Measurements from ENCODE around the gene MOGAT1. TPM values are rescaled to one million over a fixed set of nuclear protein-coding genes. Genes with fewer than 3 reads are reported as not detected.

Gene MOGAT1
- polyA plus RNA-seq, 1 of the 3 experiments (the other 2 are of a cell fraction): not detected

DNA sequence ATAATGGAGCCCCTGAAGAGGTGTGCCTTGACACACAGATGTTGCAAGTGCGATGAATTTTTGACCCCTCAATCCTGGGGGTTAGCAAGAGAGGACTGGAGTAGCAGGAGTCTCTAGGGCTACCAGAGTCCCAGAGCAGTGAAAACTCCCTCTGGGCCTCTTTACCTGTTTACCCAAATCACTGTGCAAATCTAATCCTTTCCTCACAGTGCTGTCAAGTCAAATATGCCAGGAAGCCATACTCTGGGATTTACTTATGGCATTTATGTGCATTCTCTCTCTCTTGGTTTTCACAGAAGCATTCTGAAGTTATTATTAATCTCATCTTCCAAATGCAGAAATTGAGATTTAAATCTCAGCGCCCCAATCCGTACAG is 62.0 kb downstream of the MOGAT1 start:
- 98% methylated on average over 3 of the region's 3 CpGs for WGBS (ENCODE audit: low lambda C conversion rate)
- no peak overlapping the region for H3K4me2 ChIP-seq

DNA sequence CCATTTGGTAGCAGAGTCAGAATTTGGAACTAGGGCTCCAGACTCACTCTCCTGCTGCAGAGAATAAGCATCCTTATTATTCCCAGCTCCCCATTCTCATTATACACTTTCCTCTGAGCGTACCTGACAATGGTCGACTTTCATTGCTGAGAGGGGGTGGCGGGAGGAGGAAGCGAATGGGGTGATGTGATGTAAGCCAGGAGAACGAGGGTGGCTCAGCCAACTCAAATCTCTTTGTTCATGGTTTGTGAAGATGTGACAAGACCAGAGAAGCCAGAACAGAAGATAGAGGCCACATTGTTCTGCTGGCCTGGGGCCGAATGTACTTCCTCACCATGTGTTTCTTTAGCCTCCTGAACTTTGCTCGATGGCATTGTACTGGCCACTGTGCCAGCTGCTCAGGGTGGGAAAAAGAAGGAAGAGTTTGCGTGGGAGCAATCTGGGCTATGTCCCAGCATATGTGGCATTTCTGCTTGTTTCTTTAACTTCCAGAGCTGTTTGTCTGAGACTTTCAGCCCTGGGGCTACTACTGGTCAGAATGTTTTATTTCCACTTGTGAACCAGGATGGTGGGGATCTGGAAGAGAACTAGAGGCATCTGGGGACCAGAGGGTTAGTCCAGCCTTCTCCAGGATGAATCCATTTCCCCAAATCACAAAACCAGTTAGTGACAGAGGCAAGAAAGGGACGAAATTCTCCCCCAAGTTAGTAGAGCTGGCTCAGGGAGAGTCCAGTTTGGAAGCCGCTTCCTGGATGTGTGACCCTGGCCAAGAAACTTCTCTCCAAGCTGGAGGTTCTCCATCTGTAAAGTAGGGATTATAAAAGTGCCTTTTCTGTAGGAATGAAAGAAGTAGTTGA is 62.6 kb downstream of the MOGAT1 start:
- Histone ChIP-seq H3F3A (replicated peaks; ENCODE audit: insufficient read depth) (no peaks in the 10 kb centered on the region), H2AFZ (ENCODE audit: low read depth) (no peak overlapping the region), H3K36me3 (replicated peaks in 1 of 2; ENCODE audit: control insufficient read depth in 1 of 2, insufficient read depth in 2 of 2, low read length in 1 of 2) (no peaks in the 10 kb centered on the region), H3K79me2 (ENCODE audit: insufficient read depth) (no peaks in the 10 kb centered on the region), H3K27me3 (ENCODE audit: insufficient read depth) (no peaks in the 10 kb centered on the region), H3K4me3 (ENCODE audit: low read depth in 2 of 2, low read length in 1 of 2) (no peak overlapping the region), H3K4me1 (ENCODE audit: control insufficient read depth in 1 of 2, insufficient read depth in 2 of 2, low read depth in 1 of 2, low read length in 1 of 2) (peaks cover 0 to 19% of the 10 kb centered on the region in 2 experiments; a peak in 2 of 4 replicates), H4K20me1 (ENCODE audit: insufficient read depth) (no peaks in the 10 kb centered on the region), H3K4me2 (no peak overlapping the region), H3K27ac (ENCODE audit: low read depth in 2 of 2, low read length in 1 of 2) (peak overlapping the region in 1 of 2 experiments; percentile 14; a peak in 1 of 4 replicates), H3K9me3 (no peaks in the 10 kb centered on the region), H3K9me2 (no peaks in the 10 kb centered on the region), H3K9ac (no peak overlapping the region)
- CTCF ChIA-PET: no interaction called here
- WGBS (ENCODE audit: low lambda C conversion rate): 71% methylated on average over 10 of the region's 10 CpGs
- POLR2A ChIA-PET: no interaction called here
- DNase-seq: peak; percentile 15
- TF ChIP-seq, protein P1, sequence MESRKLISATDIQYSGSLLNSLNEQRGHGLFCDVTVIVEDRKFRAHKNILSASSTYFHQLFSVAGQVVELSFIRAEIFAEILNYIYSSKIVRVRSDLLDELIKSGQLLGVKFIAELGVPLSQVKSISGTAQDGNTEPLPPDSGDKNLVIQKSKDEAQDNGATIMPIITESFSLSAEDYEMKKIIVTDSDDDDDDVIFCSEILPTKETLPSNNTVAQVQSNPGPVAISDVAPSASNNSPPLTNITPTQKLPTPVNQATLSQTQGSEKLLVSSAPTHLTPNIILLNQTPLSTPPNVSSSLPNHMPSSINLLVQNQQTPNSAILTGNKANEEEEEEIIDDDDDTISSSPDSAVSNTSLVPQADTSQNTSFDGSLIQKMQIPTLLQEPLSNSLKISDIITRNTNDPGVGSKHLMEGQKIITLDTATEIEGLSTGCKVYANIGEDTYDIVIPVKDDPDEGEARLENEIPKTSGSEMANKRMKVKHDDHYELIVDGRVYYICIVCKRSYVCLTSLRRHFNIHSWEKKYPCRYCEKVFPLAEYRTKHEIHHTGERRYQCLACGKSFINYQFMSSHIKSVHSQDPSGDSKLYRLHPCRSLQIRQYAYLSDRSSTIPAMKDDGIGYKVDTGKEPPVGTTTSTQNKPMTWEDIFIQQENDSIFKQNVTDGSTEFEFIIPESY (IDR thresholded peaks at IDR 0.05; ENCODE audit: borderline replicate concordance, low read depth): no peak
- TF ChIP-seq, protein P2, sequence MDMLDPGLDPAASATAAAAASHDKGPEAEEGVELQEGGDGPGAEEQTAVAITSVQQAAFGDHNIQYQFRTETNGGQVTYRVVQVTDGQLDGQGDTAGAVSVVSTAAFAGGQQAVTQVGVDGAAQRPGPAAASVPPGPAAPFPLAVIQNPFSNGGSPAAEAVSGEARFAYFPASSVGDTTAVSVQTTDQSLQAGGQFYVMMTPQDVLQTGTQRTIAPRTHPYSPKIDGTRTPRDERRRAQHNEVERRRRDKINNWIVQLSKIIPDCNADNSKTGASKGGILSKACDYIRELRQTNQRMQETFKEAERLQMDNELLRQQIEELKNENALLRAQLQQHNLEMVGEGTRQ (IDR thresholded peaks at IDR 0.05; ENCODE audit: borderline replicate concordance, low read depth, low read length): no peak
- TF ChIP-seq, protein P3, sequence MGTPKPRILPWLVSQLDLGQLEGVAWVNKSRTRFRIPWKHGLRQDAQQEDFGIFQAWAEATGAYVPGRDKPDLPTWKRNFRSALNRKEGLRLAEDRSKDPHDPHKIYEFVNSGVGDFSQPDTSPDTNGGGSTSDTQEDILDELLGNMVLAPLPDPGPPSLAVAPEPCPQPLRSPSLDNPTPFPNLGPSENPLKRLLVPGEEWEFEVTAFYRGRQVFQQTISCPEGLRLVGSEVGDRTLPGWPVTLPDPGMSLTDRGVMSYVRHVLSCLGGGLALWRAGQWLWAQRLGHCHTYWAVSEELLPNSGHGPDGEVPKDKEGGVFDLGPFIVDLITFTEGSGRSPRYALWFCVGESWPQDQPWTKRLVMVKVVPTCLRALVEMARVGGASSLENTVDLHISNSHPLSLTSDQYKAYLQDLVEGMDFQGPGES (IDR thresholded peaks at IDR 0.05; ENCODE audit: low read depth, low read length): no peak
- TF ChIP-seq GATA2 (CRISPR knock-in tag; IDR thresholded peaks at IDR 0.05) (no peak), CTCF (IDR thresholded peaks at IDR 0.05) (no peak), FOXM1 (IDR thresholded peaks at IDR 0.05; ENCODE audit: low read depth) (no peak), MEF2A (IDR thresholded peaks at IDR 0.05; ENCODE audit: borderline replicate concordance, low read depth) (no peak), RCOR1 (IDR thresholded peaks at IDR 0.05; ENCODE audit: low read length) (no peak), MXI1 (IDR thresholded peaks at IDR 0.05; ENCODE audit: low read depth, low read length) (no peak), SIN3A (IDR thresholded peaks at IDR 0.05; ENCODE audit: borderline replicate concordance, low read depth, low read length) (no peak)

More for the DNA sequence above, 62.0 kb downstream of the MOGAT1 start:
- Histone ChIP-seq H3K79me2 (ENCODE audit: insufficient read depth) (no peaks in the 10 kb centered on the region), H4K20me1 (ENCODE audit: insufficient read depth) (no peaks in the 10 kb centered on the region), H3K36me3 (replicated peaks in 1 of 2; ENCODE audit: control insufficient read depth in 1 of 2, insufficient read depth in 2 of 2, low read length in 1 of 2) (no peaks in the 10 kb centered on the region), H3K9ac (no peak overlapping the region), H2AFZ (ENCODE audit: low read depth) (no peak overlapping the region), H3F3A (replicated peaks; ENCODE audit: insufficient read depth) (no peaks in the 10 kb centered on the region), H3K27ac (ENCODE audit: low read depth in 2 of 2, low read length in 1 of 2) (no peak overlapping the region), H3K9me3 (no peaks in the 10 kb centered on the region), H3K9me2 (no peaks in the 10 kb centered on the region), H3K4me3 (ENCODE audit: low read depth in 2 of 2, low read length in 1 of 2) (no peak overlapping the region), H3K27me3 (ENCODE audit: insufficient read depth) (no peaks in the 10 kb centered on the region), H3K4me1 (ENCODE audit: control insufficient read depth in 1 of 2, insufficient read depth in 2 of 2, low read depth in 1 of 2, low read length in 1 of 2) (peaks cover 0 to 19% of the 10 kb centered on the region in 2 experiments; a peak in 2 of 4 replicates)
- TF ChIP-seq RAD21 (IDR thresholded peaks at IDR 0.05; ENCODE audit: low read length) (no peak), SMC3 (IDR thresholded peaks at IDR 0.05; ENCODE audit: low read depth, low read length) (no peak)
- TF ChIP-seq, protein P1 (IDR thresholded peaks at IDR 0.05; ENCODE audit: borderline replicate concordance, low read depth): no peak
- CTCF ChIA-PET: no interaction called here
- no peak for DNase-seq
- POLR2A ChIA-PET: no interaction called here

Measured in SK-N-SH (cell line).